Measurements from ENCODE around the gene ICAM1. TPM values are rescaled to one million over a fixed set of nuclear protein-coding genes. Genes with fewer than 3 reads are reported as not detected.

ICAM1 gene
- polyA plus RNA-seq, 4 donors, result 6.1 to 7.5 (median 6.6) TPM

GRCh38 chr19:10318807-10319682, 48.1 kb downstream of the ICAM1 start:
- no peak for DNase-seq (ENCODE audit: low read depth in 4 of 4, low spot score in 3 of 4)

GRCh38 chr19:10320602-10321416, 49.9 kb downstream of the ICAM1 start:
- DNase-seq (ENCODE audit: low read depth in 4 of 4, low spot score in 3 of 4), result no peak

- DNase-seq (ENCODE audit: low read depth in 4 of 4, low spot score in 3 of 4), result no peak
Measured at GRCh38 chr19:10321417-10321797, 50.5 kb downstream of the ICAM1 start.

- DNase-seq (ENCODE audit: low read depth in 4 of 4, low spot score in 3 of 4), result no peak
Measured at GRCh38 chr19:10321874-10322835, 51.2 kb downstream of the ICAM1 start.

DNA sequence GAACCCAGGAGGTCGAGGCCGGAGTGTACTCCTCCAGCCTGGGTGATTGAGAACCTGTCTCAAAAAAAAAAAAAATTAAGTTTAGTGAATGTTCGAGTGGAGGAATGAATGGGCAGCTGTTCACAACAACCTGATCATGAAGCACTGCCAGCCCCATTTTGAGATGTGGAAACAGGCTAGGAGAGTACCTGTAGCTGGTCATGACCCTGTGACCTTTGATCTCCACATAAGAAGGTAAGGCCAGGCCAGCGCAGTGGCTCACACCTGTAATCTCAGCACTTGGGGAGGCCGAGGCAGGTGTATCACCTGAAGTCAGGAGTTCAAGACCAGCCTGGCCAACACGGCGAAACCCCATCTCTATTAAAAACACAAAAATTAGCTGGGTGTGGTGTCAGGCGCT, 54.8 kb downstream of the ICAM1 start:
- DNase-seq (ENCODE audit: low read depth in 4 of 4, low spot score in 3 of 4), result no peak

GRCh38 chr19:10327793-10328192, 56.9 kb downstream of the ICAM1 start:
- DNase-seq (ENCODE audit: low read depth in 4 of 4, low spot score in 3 of 4), result no peak

- no peak for DNase-seq (ENCODE audit: low read depth in 4 of 4, low spot score in 3 of 4)
Measured at GRCh38 chr19:10328558-10329429, 57.9 kb downstream of the ICAM1 start.

GRCh38 chr19:10329555-10329954, 58.6 kb downstream of the ICAM1 start:
- DNase-seq (ENCODE audit: low read depth in 4 of 4, low spot score in 3 of 4), result no peak

DNA sequence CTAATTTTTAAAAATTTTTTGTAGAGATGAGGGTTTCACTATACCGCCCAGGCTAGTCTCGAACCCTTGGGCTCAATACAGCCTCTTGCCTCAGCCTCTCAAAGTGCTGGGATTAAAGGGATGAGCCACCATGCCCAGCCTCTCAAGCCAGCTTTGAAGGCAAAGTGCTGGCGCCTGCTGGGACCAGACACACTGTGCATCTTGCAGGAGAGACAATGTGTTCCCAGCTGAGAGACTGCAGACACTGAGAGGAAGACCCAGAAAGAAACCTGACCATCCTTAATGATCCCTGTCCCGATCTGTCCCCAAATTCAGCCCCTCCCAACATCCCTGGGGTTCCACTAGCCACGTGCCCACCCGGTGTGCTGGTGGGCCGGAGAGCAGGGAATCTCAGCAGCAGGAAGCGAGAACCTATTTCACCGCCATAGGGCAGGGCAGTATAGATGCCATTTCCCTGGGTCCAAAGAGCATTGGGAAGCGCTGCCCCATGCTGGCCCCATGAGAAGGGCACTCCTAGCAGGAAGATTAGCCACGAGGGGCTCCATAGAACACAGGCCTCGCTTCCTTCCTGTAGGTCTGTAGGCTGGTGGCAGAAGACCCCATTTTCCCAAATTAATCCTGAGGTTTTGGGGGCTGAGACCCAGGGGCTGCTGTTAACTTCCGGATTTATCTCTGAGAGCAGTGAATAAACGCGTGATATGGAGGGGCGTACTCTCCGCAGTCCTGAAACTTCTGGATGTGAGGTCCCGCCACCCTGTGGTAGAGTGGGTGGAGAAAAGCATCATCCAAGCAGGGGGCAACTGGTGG, 61.4 kb downstream of the ICAM1 start:
- no peak for DNase-seq (ENCODE audit: low read depth in 4 of 4, low spot score in 3 of 4)

DNA sequence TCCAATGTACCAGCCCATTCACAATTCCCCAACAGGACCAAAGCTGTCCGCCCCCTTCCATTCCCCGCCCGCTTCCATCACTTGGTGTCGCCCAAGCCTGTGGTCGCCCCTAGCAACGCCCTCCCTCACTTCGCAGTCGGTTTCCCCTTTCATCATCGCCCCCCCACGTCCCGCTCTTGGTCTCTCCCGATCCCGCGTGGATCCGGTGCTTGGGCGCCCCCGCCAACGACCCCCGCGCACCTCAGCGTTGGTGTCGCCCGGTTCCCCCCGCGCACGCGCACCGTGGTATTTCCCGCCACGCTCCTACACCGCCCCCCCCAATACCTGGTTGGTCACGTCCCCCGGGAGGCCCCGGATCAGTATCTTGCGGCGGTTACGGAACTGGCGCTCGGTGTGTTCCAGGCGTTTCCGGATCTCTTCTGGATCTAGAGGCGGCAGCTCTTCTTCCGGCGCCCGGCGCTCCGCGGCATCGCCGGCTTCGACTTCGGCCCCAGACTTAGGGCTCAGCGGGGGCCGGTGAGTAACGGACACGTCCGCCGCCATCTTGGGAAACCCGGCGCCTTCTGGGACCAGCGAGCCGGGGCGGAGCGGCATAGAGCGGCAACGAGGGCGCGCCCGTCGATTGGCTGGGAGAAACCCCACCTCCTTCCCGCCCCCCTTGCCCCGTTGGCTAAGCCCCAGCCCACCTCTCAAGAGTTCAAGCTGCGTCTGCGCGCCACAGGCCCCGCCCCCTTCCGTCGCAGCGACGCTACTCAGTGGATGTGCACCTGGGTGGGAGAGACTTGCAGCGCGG, 62.2 kb downstream of the ICAM1 start, which contains the start of gene RAVER1:
Gene RAVER1 (minus strand): TSS at position 565 of the 793 bp plus-strand sequence. CDS start 22 bp downstream, at position 543.
- DNase-seq (ENCODE audit: low read depth in 4 of 4, low spot score in 3 of 4), result peak; percentile 93 to 96 (median 94)

- DNase-seq (ENCODE audit: low read depth in 4 of 4, low spot score in 3 of 4), result no peak
Measured at GRCh38 chr19:10333758-10334587, 63.1 kb downstream of the ICAM1 start.

- peak; percentile 76 to 81 (median 76) for DNase-seq (ENCODE audit: low read depth in 4 of 4, low spot score in 3 of 4)
Measured at GRCh38 chr19:10334588-10335351, 63.9 kb downstream of the ICAM1 start.

DNA sequence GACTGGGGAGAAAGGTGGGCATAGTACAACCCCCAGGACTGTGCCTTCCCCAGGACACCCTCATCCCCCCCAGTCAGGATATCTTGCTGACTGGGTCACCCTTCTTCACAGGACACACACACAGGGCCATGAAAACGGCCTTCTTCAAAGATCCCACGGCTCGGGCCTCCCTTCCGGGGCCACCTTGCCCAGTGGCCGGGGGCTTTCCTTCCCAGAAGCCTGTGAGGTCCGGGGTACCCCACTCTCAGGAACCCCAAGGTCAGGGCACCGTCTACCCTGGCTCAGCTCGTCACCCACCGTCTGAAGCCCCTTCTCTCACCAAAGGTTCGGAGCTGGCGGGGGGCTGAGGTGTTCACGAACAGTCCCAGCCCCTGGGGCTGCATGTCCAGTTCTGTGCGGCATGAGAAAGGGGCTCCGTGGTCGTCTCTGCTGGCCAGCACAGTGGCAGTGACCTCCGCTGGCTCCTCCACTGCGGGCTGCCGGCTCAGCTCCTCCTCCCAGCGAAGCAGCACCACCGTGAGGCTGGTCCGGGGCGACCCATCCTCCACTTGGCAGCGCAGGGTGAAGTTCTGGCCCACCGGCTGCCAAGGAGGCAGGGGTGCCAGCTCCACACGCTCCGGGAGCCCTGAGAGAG, 64.5 kb downstream of the ICAM1 start:
- DNase-seq (ENCODE audit: low read depth in 4 of 4, low spot score in 3 of 4), result no peak
